Right ventricle myocardium inferior (tissue), 1 donor: ENCODE results near the gene MAPK10. TPM values are rescaled to one million over a fixed set of nuclear protein-coding genes. Genes with fewer than 3 reads are reported as not detected.

Source experiments
- ATAC-seq: fragments of 200-7000 bp; cut with Tn5 transposase; one replicate; pipeline ENCODE4 v1.9.1; 2020; ENCODE audit warnings: mild to moderate bottlenecking, moderate library complexity
- DNase-seq: peaks from one replicate; pipeline ENCODE4 v3.0.0; 2021; ENCODE audit errors: missing footprints
- intact Hi-C: fragments of 100-400 bp; cut with DNase I; formaldehyde crosslinking; loops from one replicate; pipeline ENCODE4 v1.11.0; 2022
- long read RNA-seq: library from polyadenylated mRNA; unstranded; transcript quantifications from one replicate; pipeline ENCODE4 v2.0.0, GENCODE V29; 2021
- total RNA-seq: library from RNA; stranded (reverse); fragmentation: NEBNext Ultra II Directional; extraction: Animal tissue kit (Norgen Biotek cat#: 25700); gene quantifications from one replicate; pipeline ENCODE4 v1.2.1, GENCODE V29; 2021
- donor health status: DM: no; HTN: yes; CAD: no; lungs with severe emphysema.

MAPK10 gene
- 4.1 TPM for total RNA-seq
- long read RNA-seq, partial matches to known transcripts, result 0 of 1 reads
- long read RNA-seq, other reads (novel, unspliced or antisense), result 0 of 1 reads

GRCh38 chr4:86359944-86360478 is at the start of gene MAPK10:
TSS of gene MAPK10 (minus strand) at chr4:86360053.
- ATAC-seq, result peak; percentile 94
- intact Hi-C loops, result no loop called here
- peak; percentile 72 for DNase-seq

DNA sequence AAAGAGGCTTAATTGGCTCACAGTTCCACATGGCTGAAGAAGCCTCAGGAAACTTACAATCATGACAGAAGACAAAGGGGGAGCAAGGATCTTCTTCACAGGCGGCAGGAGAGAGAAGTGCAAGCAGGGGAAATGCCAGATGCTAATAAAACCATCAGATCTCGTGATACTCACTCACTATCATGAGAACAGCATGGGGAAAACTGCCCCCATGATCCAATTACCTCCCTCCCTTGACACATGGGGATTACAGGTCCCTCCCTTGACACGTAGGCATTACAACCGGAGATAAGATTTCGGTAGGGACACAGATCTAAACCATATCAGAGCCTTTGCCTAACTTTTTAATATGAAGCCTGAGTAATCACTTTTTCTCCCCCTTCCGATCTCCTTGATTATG is 43.7 kb upstream of the MAPK10 start:
- ATAC-seq (no peak), DNase-seq (no peak)
- intact Hi-C loops, result no loop called here

- ATAC-seq, result no peak
- DNase-seq, result no peak
- intact Hi-C loops, result no loop called here
Observed at GRCh38 chr4:86401826-86402225, 42.0 kb upstream of the MAPK10 start.

DNA sequence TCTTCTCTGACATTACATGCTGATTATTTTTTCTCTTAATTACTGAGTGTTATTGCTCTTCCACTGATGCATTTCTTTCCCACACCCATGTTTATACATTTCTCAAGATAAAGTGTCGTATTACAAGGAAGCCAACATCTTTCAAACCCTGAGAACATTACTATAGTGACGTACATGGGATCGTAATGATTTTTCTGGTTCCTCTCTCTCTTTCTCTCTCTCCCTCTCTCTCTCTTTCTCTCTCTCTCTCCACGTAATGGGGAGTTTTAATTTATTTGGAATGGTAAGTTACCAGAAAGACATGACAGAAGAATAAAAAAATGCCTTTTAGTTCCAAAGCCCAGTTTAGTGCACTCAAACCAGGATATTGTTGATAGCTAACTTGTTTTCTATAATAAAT is 40.4 kb upstream of the MAPK10 start:
- DNase-seq (no peak), ATAC-seq (no peak)
- intact Hi-C loops, result no loop called here

DNA sequence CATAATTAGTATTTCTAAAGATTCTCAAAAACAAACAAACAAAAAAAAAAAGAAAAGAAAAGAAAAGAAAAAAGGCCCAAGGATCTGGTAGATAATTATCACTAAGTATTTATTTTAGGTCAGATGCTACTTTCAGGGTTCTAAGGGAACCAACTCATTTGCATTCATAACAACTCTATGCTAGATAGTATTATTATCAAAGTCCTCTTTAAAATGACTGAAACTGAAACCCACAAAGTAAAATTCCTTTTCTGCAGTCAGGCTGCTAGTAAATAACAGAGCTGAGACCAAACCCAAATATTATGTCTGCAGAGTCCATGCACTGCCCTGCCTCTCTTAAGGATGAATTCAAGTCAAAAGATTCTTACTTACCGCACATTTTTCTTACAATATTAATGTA is 38.3 kb upstream of the MAPK10 start:
- no peak for ATAC-seq
- intact Hi-C loops, result no loop called here
- DNase-seq, result no peak

DNA sequence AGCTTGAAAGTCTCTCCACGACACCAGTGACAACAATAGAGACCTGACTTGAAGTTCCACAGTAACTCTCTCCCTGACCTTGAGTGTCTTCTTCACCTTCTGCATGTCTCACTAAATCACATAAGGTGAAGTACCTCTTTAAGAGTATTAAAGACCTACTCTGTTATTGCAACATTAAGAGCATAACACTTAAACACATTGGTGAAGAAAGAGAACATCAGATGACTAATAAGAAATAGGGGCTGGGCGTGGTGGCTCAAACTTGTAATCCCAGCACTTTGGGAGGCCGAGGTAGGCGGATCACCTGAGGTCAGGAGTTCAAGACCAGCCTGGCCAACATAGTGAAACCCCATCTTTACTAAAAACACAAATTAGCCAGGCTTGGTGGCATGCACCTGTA is 33.9 kb upstream of the MAPK10 start:
- ATAC-seq (no peak), DNase-seq (no peak)
- intact Hi-C loops, result no loop called here

DNA sequence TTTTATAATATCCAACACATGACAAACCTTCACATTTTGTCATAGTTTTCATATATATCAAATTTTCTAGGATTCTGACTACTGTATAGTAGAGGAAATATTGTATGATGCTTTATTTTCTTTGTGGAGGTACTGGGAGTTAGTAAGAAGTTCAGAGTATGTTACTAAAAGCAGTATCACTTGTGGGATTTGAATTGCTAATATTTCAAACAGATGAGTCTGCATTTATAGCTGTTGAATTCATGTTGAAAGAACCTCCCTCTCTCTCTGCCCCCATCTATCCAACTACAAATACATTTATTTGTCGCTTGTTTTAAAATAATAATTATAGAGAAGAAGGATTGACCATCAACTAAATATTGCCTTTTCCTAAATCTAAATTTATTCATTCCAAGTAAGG is 29.8 kb upstream of the MAPK10 start:
- no peak for DNase-seq
- ATAC-seq, result no peak
- intact Hi-C loops, result no loop called here

DNA sequence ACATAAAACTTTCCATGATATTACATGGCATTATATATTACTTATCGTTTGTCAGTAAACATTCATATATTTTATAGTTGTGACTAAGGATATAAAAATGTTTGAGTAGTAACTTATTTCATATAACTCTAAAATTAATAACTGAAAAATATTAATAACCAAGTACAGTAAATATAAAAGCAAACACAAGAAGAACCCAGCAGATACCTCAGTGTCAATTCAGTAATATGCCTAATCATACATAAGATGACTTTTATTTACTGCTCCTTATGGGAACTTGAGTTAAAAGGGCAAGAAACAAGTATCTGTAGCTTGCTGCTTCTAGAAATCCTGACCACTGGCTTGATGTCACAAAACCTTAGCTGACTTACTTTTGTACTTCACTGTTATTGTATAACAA is 28.4 kb upstream of the MAPK10 start:
- intact Hi-C loops, result no loop called here
- ATAC-seq (no peak), DNase-seq (no peak)

DNA sequence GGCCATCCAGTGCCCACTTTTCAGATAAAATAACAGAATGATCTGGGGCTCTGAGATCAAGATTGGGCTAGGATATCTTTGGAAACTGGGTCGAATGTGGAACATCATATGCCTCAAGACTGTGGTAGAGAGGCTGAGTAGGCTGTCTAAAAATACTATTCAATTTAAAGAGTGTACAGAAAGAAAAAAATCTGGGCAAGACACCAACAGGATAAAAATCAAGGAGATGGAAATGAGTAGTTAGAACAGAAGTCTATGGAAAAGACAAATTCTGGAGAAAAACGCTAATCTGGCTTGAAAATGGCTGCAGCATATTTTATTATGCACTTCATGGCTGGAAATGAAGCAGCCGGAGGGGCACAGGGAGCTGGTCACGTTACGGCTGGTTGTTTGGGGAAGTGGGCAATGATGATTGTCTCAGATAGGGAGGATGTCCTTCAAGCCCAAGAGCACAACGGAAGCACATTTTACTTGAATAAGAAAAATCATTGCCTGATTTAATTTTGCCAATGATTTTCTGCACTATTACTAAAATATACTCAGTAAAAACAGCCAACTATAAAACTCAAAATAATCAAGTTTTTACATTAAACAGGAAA is 27.1 kb upstream of the MAPK10 start:
- ATAC-seq, result no peak
- intact Hi-C loops, result no loop called here

GRCh38 chr4:86386201-86386600 is 26.3 kb upstream of the MAPK10 start:
- no peak for DNase-seq
- no peak for ATAC-seq
- intact Hi-C loops, result no loop called here

More for the DNA sequence above, 27.1 kb upstream of the MAPK10 start:
- no peak for DNase-seq

DNA sequence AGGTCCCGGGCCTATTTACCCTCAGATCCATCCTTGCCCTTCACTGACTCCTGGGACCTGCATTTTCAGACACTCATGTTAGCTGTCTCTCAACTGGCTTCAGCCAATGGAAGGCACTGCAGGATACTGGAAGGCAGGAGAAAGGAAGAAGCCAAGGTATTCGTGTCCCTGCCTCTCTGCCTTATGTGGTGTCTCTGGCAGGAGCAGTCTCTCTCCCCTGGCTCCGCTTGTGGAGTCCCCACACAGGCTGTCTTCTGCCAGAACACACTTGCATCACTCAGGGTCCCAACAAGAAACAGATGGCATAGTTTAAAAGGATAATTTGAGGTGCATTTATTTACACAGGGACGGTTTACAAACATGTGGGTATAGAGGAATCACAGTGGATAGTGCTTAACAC is 21.6 kb upstream of the MAPK10 start:
- no peak for ATAC-seq
- intact Hi-C loops, result no loop called here
- no peak for DNase-seq

DNA sequence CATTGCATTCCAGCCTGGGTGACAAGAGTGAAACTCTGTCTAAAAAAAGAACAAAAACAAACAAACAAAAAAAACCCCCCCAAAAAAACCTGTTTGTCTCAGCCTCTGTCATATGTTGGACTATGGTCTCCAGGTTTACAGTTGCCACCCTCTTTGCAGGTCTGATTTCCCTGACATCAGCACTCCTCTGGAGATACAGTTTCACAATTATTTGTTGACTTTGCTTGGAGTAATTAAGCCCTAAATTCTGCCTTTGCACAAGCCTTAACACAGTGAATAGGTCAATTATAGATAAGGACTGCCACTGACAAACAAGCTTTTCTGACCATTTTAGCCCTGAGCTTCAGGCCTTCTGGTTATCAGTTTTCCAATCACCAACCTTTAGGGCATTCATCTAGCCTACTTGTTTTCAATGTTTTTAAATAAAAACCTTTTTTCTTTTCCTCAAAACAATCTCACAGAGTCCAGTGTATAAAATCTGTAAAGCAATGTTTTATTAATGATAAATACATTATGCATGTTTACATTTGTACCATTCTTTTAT is 20.4 kb upstream of the MAPK10 start:
- ATAC-seq (no peak), DNase-seq (no peak)
- intact Hi-C loops, result no loop called here

GRCh38 chr4:86376850-86377249 is 17.0 kb upstream of the MAPK10 start:
- DNase-seq, result no peak
- intact Hi-C loops, result no loop called here
- no peak for ATAC-seq

GRCh38 chr4:86368433-86368832 is 8.6 kb upstream of the MAPK10 start:
- intact Hi-C loops, result no loop called here
- DNase-seq (no peak), ATAC-seq (no peak)

DNA sequence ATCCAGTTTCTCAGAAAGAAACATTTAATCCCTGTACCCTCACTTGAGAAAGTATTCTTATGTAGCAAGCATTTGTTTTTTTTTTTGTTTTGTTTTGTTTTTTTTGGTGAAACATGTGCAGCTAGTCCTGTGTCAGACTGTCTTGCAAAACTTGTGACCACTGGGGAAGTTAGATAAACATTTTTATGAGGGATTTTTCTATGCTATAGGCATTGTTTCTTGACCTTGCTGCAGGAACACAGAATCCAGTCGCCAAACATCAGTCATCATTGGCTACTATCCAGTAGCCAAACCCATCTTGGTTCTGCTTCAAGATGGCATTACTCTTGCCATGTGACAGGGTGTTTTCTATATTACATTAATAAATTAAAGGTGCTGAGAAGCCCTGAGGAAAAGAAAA is 7.7 kb upstream of the MAPK10 start:
- intact Hi-C loops, result no loop called here
- DNase-seq (no peak), ATAC-seq (no peak)

DNA sequence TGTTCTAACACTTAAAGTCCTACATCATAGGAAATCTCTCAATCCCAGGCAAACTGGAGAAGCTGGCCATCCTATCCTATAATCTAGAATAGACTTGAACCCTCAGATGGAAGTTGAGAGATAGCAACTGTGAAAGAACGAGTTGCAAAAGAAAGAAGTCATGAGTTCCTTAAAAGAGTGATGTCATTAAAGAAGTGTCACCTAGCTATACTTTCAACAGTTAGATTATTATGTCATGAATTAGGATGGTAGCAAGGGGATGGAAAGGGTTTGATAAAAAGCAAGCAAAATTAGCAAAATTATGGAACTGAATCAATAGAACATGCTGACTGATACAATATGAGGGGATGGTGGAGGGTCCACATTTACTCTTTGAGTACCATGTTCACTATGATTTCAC is 7.1 kb upstream of the MAPK10 start:
- ATAC-seq (no peak), DNase-seq (no peak)
- intact Hi-C loops, result no loop called here

DNA sequence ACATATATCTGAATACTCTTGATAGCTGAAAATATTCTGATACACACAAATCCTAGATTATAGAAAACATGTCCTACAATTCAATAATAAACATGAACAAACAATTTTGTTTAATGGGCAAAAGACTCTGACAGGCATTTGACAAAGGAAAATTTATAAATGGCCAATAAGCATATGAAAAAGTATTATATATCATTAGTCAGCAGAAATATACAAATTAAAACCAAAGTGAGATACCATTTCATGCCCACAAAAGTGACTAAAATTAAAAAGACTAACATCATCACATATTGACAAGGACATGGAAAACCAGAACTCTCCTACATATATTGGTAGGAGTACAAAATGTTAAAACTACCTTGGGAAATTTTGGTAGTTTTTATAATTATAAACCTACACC is 2.7 kb upstream of the MAPK10 start:
- intact Hi-C loops, result no loop called here
- no peak for ATAC-seq
- DNase-seq, result no peak

GRCh38 chr4:86358257-86358656 is 1.6 kb downstream of the MAPK10 start:
- DNase-seq (no peak), ATAC-seq (no peak)
- intact Hi-C loops, result no loop called here

GRCh38 chr4:86357608-86358007 is 2.2 kb downstream of the MAPK10 start:
- intact Hi-C loops, result no loop called here
- DNase-seq (no peak), ATAC-seq (no peak)

GRCh38 chr4:86356425-86357210 is 3.2 kb downstream of the MAPK10 start:
- intact Hi-C loops, result no loop called here
- DNase-seq, result no peak
- ATAC-seq, result no peak
